Astrocyte of the spinal cord (primary cell): ENCODE data around the gene SERPINE2.

Experiments used
- DNase-seq: peaks from one replicate; pipeline ENCODE4 v3.0.0; 2011; ENCODE audit warnings: low read depth, low spot score
- H3K4me3 ChIP-seq: 2 replicates; pipeline ENCODE4 v1.5.1; 2011; ENCODE audit warnings: low read depth, mild to moderate bottlenecking, low read length, moderate library complexity
- in situ Hi-C: cut with HindIII; loops from 2 replicates; pipeline ENCODE4 v1.10.0; 2017; ENCODE audit warnings: low sequenced_read_pairs
- TF ChIP-seq, protein P1 (sequence below): IDR thresholded peaks from 2 replicates; pipeline ENCODE4 v1.5.1; 2012; ENCODE audit warnings: low read depth, mild to moderate bottlenecking, low read length, inconsistent platforms

The SERPINE2 gene

DNA sequence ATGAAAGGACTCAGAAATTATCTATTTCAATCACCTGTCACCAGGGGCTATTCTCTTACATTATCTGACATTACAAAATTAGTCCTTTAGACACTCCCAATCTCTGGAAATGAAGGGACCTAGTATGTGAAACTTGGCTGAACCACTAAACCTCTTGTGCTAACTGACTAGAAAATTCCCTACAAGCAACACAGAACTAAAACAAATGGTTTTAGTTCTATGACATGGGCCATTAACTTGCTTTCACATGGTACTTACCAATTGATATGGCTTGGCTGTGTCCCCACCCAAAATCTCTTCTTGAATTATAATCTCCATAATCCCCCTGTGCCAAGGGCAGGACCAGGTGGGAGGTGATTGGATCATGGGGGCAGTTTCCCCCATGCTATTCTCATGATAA lies 16.6 kb downstream of the SERPINE2 start:
- in situ Hi-C loops: no loop called here
- no peak for DNase-seq
- TF ChIP-seq, protein P1, sequence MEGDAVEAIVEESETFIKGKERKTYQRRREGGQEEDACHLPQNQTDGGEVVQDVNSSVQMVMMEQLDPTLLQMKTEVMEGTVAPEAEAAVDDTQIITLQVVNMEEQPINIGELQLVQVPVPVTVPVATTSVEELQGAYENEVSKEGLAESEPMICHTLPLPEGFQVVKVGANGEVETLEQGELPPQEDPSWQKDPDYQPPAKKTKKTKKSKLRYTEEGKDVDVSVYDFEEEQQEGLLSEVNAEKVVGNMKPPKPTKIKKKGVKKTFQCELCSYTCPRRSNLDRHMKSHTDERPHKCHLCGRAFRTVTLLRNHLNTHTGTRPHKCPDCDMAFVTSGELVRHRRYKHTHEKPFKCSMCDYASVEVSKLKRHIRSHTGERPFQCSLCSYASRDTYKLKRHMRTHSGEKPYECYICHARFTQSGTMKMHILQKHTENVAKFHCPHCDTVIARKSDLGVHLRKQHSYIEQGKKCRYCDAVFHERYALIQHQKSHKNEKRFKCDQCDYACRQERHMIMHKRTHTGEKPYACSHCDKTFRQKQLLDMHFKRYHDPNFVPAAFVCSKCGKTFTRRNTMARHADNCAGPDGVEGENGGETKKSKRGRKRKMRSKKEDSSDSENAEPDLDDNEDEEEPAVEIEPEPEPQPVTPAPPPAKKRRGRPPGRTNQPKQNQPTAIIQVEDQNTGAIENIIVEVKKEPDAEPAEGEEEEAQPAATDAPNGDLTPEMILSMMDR: no peak
- H3K4me3 ChIP-seq: no peak overlapping the region

DNA sequence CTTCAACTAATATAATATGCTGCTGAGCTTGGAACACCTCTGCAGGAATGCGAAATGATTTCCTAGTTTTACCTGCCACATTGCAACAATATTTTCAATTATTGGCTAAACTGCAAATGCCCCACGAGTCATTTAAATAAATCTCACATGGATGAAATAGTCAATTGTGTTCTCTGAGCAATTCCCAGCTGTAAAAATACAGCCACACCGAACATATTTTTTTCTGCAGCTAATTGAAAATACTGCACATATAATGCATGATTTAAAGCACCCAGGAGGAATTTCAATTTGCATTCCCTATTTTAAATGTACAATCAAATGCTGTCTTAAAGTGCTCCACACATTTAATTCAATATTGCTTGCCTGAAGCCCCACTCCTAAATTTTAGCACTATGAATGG lies 18.6 kb downstream of the SERPINE2 start:
- DNase-seq: no peak
- H3K4me3 ChIP-seq: no peak overlapping the region
- in situ Hi-C loops: no loop called here
- TF ChIP-seq, protein P1: no peak

DNA sequence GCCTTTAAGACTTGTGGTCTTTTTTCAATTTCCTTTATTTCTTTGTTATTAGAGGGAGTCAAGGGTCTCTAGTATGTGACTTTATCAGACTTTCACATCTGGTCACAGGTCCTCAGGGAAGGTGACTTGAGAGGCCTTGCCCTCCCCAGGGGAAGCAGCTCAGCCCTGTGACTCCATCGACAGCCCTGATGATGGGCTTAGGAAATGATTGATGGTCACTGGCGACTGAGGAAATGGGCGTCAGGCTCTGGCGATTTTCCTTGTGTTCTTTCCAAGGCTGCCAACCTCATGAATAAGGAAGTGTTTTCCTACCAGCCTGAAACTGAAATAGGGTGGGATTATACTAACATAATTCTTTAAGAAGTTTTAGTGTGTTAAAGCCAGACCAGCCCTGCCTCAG lies 21.1 kb downstream of the SERPINE2 start:
- TF ChIP-seq, protein P1: no peak
- DNase-seq: no peak
- in situ Hi-C loops: no loop called here
- no peak overlapping the region for H3K4me3 ChIP-seq

DNA sequence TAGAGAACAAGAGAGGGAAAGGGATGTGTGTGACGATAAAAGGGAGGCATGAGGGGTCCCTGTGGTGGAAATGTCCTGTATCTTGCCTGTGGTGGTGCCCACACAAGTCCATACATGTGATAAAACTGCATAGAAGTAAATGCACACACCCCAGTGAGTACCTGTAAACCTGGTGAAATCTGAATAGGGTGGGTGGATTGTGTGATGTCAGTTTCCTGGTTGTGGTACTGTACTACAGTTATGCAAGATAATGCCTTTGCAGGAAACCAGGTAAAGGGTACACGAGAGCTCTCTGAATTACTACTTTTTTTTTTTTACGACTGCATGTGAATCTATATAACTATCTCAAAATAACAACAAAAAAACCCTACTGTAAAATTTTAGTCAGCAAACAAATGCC lies 22.1 kb downstream of the SERPINE2 start:
- in situ Hi-C loops: no loop called here
- TF ChIP-seq, protein P1: no peak
- DNase-seq: no peak
- H3K4me3 ChIP-seq: no peak overlapping the region

DNA sequence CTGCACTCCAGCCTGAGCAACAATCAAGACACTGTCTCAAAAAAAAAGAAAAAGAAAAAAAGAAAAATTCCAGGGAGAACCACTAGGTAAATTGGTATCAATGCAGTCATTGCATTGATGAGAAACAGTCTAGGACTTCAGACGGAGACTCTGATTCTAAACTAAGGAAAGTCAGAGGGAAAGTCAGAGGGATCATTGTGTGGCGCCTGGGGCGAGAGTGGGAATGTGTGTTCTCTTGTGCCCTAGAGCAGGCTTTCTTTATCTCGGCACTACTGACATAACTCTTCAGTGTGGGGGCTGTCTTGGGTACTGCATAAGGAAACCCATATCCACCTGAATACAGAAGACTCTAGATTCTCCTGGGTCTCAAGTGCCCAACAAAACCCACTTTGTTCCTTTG lies 24.8 kb downstream of the SERPINE2 start:
- in situ Hi-C loops: no loop called here
- no peak for DNase-seq
- TF ChIP-seq, protein P1: no peak
- H3K4me3 ChIP-seq: no peak overlapping the region

DNA sequence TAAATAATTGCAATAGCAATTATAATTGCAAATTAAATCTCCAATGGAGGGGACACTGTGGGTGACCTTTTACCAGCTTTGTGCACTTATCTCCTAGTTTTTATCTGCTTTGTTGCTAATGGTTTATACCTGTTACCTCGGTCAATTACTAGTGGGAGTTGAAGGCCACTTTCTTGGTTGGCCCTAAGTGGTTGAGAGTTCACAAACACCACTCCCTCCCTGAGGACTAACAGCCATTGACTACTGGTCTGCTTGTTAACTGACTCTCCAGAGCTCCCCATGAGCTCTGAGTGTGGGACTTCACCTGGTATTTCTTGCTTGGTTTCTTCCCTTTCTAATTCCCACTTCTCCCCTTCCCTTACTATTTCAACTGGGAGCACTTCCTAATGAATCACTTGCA lies 27.2 kb downstream of the SERPINE2 start:
- TF ChIP-seq, protein P1: no peak
- in situ Hi-C loops: no loop called here
- H3K4me3 ChIP-seq: no peak overlapping the region
- DNase-seq: no peak
